ENCODE data around the gene F2RL1.
A peak's percentile ranks its signal among the peaks of the same experiment; 100 is the strongest.
"Not testable (repeated sequence)": the region's sequence is repeated elsewhere in the genome, so short reads cannot be mapped to it uniquely, and the experiment has no call there.

The F2RL1 gene

GRCh38 chr5:76807296-76807695 lies 11.5 kb upstream of the F2RL1 start:
- no peak for DNase-seq

- DNase-seq = no peak
These were observed 10.6 kb upstream of the F2RL1 start for GRCh38 chr5:76808141-76808691.

GRCh38 chr5:76809141-76809540 lies 9.7 kb upstream of the F2RL1 start:
- DNase-seq = no peak

GRCh38 chr5:76810236-76810635 lies 8.6 kb upstream of the F2RL1 start:
- no peak for DNase-seq

GRCh38 chr5:76811214-76811613 lies 7.6 kb upstream of the F2RL1 start:
- no peak for DNase-seq

- not testable (repeated sequence) for DNase-seq
These were observed 6.6 kb upstream of the F2RL1 start for GRCh38 chr5:76812209-76812608.

- DNase-seq = no peak
These were observed 4.8 kb upstream of the F2RL1 start for GRCh38 chr5:76813982-76814562.

- DNase-seq = no peak
These were observed 2.6 kb upstream of the F2RL1 start for GRCh38 chr5:76816110-76816831.

- no peak for DNase-seq
These were observed 1.2 kb downstream of the F2RL1 start for GRCh38 chr5:76819851-76820525.

- no peak for DNase-seq
These were observed 1.7 kb downstream of the F2RL1 start for GRCh38 chr5:76820526-76820890.

- no peak for DNase-seq
These were observed 2.3 kb downstream of the F2RL1 start for GRCh38 chr5:76821136-76821535.

- not testable (repeated sequence) for DNase-seq
These were observed 3.4 kb downstream of the F2RL1 start for GRCh38 chr5:76822105-76822731.

GRCh38 chr5:76826416-76826815 lies 7.6 kb downstream of the F2RL1 start:
- not testable (repeated sequence) for DNase-seq

- no peak for DNase-seq
These were observed 12.3 kb downstream of the F2RL1 start for GRCh38 chr5:76831110-76831452.

- DNase-seq = no peak
These were observed 17.4 kb downstream of the F2RL1 start for GRCh38 chr5:76836181-76836580.

- no peak for DNase-seq
These were observed 17.8 kb downstream of the F2RL1 start for GRCh38 chr5:76836585-76836984.

- DNase-seq = no peak
These were observed 19.8 kb downstream of the F2RL1 start for GRCh38 chr5:76838481-76839261.

- DNase-seq = no peak
These were observed 22.5 kb downstream of the F2RL1 start for GRCh38 chr5:76841361-76841760.

- DNase-seq = no peak
These were observed 27.1 kb downstream of the F2RL1 start for GRCh38 chr5:76845890-76846289.

- DNase-seq = peak; percentile 48
These were observed 30.8 kb downstream of the F2RL1 start, which contains the start of gene S100Z for GRCh38 chr5:76849419-76850291. TSS of gene S100Z (plus strand) at chr5:76850014. CDS start at chr5:76875360, 25,346 bp downstream.

- DNase-seq = no peak
These were observed 31.8 kb downstream of the F2RL1 start for GRCh38 chr5:76850543-76851145.
